HepG2 (cell line): Measurements from ENCODE around the gene SOAT2. TPM values are rescaled to one million over a fixed set of nuclear protein-coding genes. Genes with fewer than 3 reads are reported as not detected.
A peak's percentile ranks its signal among the peaks of the same experiment; 100 is the strongest.

Source experiments
- ARID4A ChIP-seq: sonication (generic); formaldehyde crosslinking; IDR thresholded peaks from 2 replicates; pipeline ENCODE4 v1.5.0; 2020; ENCODE audit warnings: mild to moderate bottlenecking, missing genetic modification reagents, borderline replicate concordance
- BORCS8-MEF2B ChIP-seq: sonication (generic); formaldehyde crosslinking; IDR thresholded peaks from 2 replicates; pipeline ENCODE4 v1.8.0; 2022; ENCODE audit warnings: mild to moderate bottlenecking, missing genetic modification reagents
- CHD4 ChIP-seq: fragments of 200-600 bp; sonication (generic); IDR thresholded peaks from 2 replicates; pipeline ENCODE4 v1.7.0; 2017; ENCODE audit warnings: mild to moderate bottlenecking, low read length, borderline replicate concordance
- GTF2F1 ChIP-seq: fragments of 150-350 bp; IDR thresholded peaks from 2 replicates; pipeline ENCODE4 v1.6.1; 2014; ENCODE audit warnings: low read length
- HNRNPK ChIP-seq: fragments of 200-400 bp; formaldehyde crosslinking; IDR thresholded peaks from 2 replicates; pipeline ENCODE4 v1.6.1; 2018; ENCODE audit warnings: low read length, low read depth, moderate library complexity, mild to moderate bottlenecking; ENCODE audit not compliant: poor library complexity, severe bottlenecking
- ISL2 ChIP-seq: sonication (generic); formaldehyde crosslinking; IDR thresholded peaks from 2 replicates; pipeline ENCODE4 v1.5.0; 2020; ENCODE audit warnings: missing genetic modification reagents
- JUN ChIP-seq: sonication (generic); formaldehyde crosslinking; IDR thresholded peaks from 2 replicates; pipeline ENCODE4 v1.4.0; 2020; ENCODE audit warnings: mild to moderate bottlenecking, missing genetic modification reagents
- KMT2B ChIP-seq: IDR thresholded peaks from 2 replicates; pipeline ENCODE4 v1.6.1; 2016; ENCODE audit warnings: missing genetic modification reagents, missing compliant biosample characterization
- MIER2 ChIP-seq: IDR thresholded peaks from 2 replicates; pipeline ENCODE4 v1.6.1; 2016; ENCODE audit warnings: missing biosample characterization, missing genetic modification reagents
- MTA1 ChIP-seq: sonication (generic); formaldehyde crosslinking; IDR thresholded peaks from 2 replicates; pipeline ENCODE4 v1.4.0; 2020; ENCODE audit warnings: missing genetic modification reagents, mild to moderate bottlenecking, borderline replicate concordance
- NFIB ChIP-seq: sonication (generic); formaldehyde crosslinking; IDR thresholded peaks from 2 replicates; pipeline ENCODE4 v1.9.0; 2021; ENCODE audit warnings: missing genetic modification reagents, mild to moderate bottlenecking, borderline replicate concordance
- SUZ12 ChIP-seq: fragments of 150-350 bp; IDR thresholded peaks from 2 replicates; pipeline ENCODE4 v1.6.1; 2014; ENCODE audit warnings: low read depth, low read length
- ZFP1 ChIP-seq: IDR thresholded peaks from 2 replicates; pipeline ENCODE4 v1.6.1; 2016
- ZNF660 ChIP-seq: sonication (generic); formaldehyde crosslinking; IDR thresholded peaks from 2 replicates; pipeline ENCODE4 v1.5.1; 2020; ENCODE audit warnings: mild to moderate bottlenecking, low read depth, missing genetic modification reagents, borderline replicate concordance
- ZNF784 ChIP-seq: sonication (generic); formaldehyde crosslinking; IDR thresholded peaks from 2 replicates; pipeline ENCODE4 v1.5.1; 2020; ENCODE audit warnings: missing genetic modification reagents, mild to moderate bottlenecking, borderline replicate concordance
- polyA plus RNA-seq, 8 experiments: library from polyadenylated mRNA; depleted of rRNA in 3 of 8; stranded (reverse) in 7 of 8; unstranded in 1 of 8; fragments of >200 nt; fragmentation: Illumina TruSeq in 4 of 8; extraction: Trizol in 4 of 8; gene quantifications; 2 replicates each; pipeline versions ENCODE4 v1.2.1 to v1.2.3, GENCODE V29; 2011 to 2016; ENCODE audit warnings: low read depth in 4 of 8, missing spikeins in 1 of 8, mixed read lengths in 1 of 8; ENCODE audit not compliant: insufficient read depth in 1 of 8
- total RNA-seq, 5 experiments: library from RNA; depleted of rRNA; stranded (reverse); fragments of >200 nt; fragmentation: Illumina TruSeq; extraction: Trizol; gene quantifications; 2 replicates each; pipeline ENCODE4 v1.2.3, GENCODE V29; 2016; ENCODE audit warnings: low read depth in 1 of 5
- TF ChIP-seq, protein P1 (sequence below): sonication (generic); formaldehyde crosslinking; conservative IDR thresholded peaks from 2 replicates; pipeline ENCODE4 v1.8.0; 2022; ENCODE audit warnings: mild to moderate bottlenecking, moderate library complexity, missing genetic modification reagents
- TF ChIP-seq, protein P2 (sequence below): sonication (generic); formaldehyde crosslinking; IDR thresholded peaks from 2 replicates; pipeline ENCODE4 v1.4.0; 2020; ENCODE audit warnings: mild to moderate bottlenecking, missing genetic modification reagents
- TF ChIP-seq, protein P3 (sequence below): sonication (generic); formaldehyde crosslinking; IDR thresholded peaks from 2 replicates; pipeline ENCODE4 v1.4.0; 2020; ENCODE audit warnings: missing genetic modification reagents

Gene SOAT2
- total and polyA plus RNA-seq, 2 of the 13 experiments (the other 11 are each of a cell fraction or from before 2014, with no cell fraction given), result 14.9 to 108 TPM

DNA sequence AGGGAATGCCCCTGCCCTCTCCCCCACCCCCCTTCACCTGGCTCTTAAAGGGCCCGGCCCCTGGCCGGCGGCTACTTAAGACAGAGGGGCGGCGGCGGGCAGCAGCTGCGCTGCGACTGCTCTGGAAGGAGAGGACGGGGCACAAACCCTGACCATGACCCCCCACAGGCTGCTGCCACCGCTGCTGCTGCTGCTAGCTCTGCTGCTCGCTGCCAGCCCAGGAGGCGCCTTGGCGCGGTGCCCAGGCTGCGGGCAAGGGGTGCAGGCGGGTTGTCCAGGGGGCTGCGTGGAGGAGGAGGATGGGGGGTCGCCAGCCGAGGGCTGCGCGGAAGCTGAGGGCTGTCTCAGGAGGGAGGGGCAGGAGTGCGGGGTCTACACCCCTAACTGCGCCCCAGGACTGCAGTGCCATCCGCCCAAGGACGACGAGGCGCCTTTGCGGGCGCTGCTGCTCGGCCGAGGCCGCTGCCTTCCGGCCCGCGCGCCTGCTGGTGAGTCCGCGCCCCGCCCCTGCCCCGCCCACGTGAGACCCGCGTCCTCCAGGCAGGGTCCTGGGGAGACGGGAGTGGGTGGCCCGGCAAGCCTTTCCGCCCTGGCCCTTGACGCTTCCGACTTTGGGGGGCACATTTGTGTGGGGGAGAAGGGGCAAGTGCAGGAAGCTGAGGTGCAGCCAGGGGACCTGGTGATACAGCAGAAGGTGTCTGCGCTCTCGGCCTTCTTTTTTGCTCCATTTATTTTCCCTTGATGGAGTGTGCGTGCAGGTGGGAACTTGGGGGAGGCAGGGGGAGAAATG is 5.5 kb upstream of the SOAT2 start, which contains the start of gene IGFBP6 (continued):
- TF ChIP-seq, protein P1, sequence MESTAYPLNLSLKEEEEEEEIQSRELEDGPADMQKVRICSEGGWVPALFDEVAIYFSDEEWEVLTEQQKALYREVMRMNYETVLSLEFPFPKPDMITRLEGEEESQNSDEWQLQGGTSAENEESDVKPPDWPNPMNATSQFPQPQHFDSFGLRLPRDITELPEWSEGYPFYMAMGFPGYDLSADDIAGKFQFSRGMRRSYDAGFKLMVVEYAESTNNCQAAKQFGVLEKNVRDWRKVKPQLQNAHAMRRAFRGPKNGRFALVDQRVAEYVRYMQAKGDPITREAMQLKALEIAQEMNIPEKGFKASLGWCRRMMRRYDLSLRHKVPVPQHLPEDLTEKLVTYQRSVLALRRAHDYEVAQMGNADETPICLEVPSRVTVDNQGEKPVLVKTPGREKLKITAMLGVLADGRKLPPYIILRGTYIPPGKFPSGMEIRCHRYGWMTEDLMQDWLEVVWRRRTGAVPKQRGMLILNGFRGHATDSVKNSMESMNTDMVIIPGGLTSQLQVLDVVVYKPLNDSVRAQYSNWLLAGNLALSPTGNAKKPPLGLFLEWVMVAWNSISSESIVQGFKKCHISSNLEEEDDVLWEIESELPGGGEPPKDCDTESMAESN (CRISPR knock-in tag), result no peak
- TF ChIP-seq BORCS8-MEF2B (CRISPR knock-in tag), result no peak
- TF ChIP-seq CHD4, result no peak
- TF ChIP-seq, protein P2, sequence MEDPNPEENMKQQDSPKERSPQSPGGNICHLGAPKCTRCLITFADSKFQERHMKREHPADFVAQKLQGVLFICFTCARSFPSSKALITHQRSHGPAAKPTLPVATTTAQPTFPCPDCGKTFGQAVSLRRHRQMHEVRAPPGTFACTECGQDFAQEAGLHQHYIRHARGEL (CRISPR knock-in tag), result no peak
- no peak for TF ChIP-seq GTF2F1
- no peak for TF ChIP-seq SUZ12
- TF ChIP-seq JUN (CRISPR knock-in tag), result no peak
- peak; percentile 62; the same call in 1 of the 2 replicates for TF ChIP-seq ARID4A (CRISPR knock-in tag)
- TF ChIP-seq KMT2B (CRISPR knock-in tag), result no peak
- no peak for TF ChIP-seq NFIB (CRISPR knock-in tag)
- no peak for TF ChIP-seq ZFP1 (CRISPR knock-in tag)
- no peak for TF ChIP-seq ZNF784 (CRISPR knock-in tag)
- peak; percentile 75 for TF ChIP-seq HNRNPK
- peak; percentile 66; the same call in 1 of the 2 replicates for TF ChIP-seq MTA1
- TF ChIP-seq ZNF660 (CRISPR knock-in tag), result no peak
- TF ChIP-seq, protein P3, sequence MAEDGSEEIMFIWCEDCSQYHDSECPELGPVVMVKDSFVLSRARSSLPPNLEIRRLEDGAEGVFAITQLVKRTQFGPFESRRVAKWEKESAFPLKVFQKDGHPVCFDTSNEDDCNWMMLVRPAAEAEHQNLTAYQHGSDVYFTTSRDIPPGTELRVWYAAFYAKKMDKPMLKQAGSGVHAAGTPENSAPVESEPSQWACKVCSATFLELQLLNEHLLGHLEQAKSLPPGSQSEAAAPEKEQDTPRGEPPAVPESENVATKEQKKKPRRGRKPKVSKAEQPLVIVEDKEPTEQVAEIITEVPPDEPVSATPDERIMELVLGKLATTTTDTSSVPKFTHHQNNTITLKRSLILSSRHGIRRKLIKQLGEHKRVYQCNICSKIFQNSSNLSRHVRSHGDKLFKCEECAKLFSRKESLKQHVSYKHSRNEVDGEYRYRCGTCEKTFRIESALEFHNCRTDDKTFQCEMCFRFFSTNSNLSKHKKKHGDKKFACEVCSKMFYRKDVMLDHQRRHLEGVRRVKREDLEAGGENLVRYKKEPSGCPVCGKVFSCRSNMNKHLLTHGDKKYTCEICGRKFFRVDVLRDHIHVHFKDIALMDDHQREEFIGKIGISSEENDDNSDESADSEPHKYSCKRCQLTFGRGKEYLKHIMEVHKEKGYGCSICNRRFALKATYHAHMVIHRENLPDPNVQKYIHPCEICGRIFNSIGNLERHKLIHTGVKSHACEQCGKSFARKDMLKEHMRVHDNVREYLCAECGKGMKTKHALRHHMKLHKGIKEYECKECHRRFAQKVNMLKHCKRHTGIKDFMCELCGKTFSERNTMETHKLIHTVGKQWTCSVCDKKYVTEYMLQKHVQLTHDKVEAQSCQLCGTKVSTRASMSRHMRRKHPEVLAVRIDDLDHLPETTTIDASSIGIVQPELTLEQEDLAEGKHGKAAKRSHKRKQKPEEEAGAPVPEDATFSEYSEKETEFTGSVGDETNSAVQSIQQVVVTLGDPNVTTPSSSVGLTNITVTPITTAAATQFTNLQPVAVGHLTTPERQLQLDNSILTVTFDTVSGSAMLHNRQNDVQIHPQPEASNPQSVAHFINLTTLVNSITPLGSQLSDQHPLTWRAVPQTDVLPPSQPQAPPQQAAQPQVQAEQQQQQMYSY (CRISPR knock-in tag), result no peak
- TF ChIP-seq MIER2, result no peak
- 0 out of 2 replicates have a peak, but pooled peaks have one; percentile 12 for TF ChIP-seq ISL2 (CRISPR knock-in tag)
